HG02678 (cell line): ENCODE results near the gene IGLL1.
"Not testable (repeated sequence)": the region's sequence is repeated elsewhere in the genome, so short reads cannot be mapped to it uniquely, and the experiment has no call there.

ENCODE experiments used
- ATAC-seq: cut with Tn5 transposase; IDR thresholded peaks from one replicate; pipeline ENCODE4 v1.9.1; 2021; ENCODE audit warnings: mild to moderate bottlenecking, moderate library complexity; ENCODE audit not compliant: unreplicated experiment

IGLL1 gene

GRCh38 chr22:23579870-23580575 is at the start of gene IGLL1:
Gene IGLL1, minus strand, starts transcription at chr22:23580290. Its CDS starts 100 bp downstream, at chr22:23580190.
- ATAC-seq: no peak

- ATAC-seq: not testable (repeated sequence)
Measured at GRCh38 chr22:23628056-23628743, 48.1 kb upstream of the IGLL1 start.

GRCh38 chr22:23627401-23628055 is 47.4 kb upstream of the IGLL1 start:
- ATAC-seq: not testable (repeated sequence)

- ATAC-seq: no peak
Measured at GRCh38 chr22:23626286-23626975, 46.3 kb upstream of the IGLL1 start.

GRCh38 chr22:23622634-23623033 is 42.5 kb upstream of the IGLL1 start:
- no peak for ATAC-seq

GRCh38 chr22:23621916-23622315 is 41.8 kb upstream of the IGLL1 start:
- ATAC-seq: not testable (repeated sequence)

- ATAC-seq: no peak
Measured at GRCh38 chr22:23621082-23621780, 41.1 kb upstream of the IGLL1 start.

GRCh38 chr22:23613193-23613972 is 33.3 kb upstream of the IGLL1 start:
- no peak for ATAC-seq

GRCh38 chr22:23609983-23610781 is 30.1 kb upstream of the IGLL1 start:
- ATAC-seq: no peak

DNA sequence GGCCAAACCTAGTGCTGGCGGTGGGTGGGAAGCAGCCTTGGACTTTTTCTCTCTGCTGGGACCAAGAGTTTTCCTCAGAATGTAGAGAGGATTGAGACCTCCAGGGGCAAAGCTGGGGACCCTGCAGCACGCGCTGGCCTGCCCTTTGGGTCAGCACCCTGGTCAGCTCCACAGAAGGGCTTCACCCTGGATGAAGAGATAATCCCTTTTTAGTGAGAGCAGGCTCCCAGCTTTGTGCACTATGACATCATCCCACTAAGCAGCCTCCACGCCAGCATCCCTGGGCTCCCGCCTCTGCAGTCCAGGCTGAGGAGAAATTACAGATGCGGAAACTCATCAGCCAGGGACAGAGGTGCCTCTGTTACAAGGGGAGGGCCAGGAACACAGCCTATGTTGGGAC is 28.5 kb upstream of the IGLL1 start:
- no peak for ATAC-seq

DNA sequence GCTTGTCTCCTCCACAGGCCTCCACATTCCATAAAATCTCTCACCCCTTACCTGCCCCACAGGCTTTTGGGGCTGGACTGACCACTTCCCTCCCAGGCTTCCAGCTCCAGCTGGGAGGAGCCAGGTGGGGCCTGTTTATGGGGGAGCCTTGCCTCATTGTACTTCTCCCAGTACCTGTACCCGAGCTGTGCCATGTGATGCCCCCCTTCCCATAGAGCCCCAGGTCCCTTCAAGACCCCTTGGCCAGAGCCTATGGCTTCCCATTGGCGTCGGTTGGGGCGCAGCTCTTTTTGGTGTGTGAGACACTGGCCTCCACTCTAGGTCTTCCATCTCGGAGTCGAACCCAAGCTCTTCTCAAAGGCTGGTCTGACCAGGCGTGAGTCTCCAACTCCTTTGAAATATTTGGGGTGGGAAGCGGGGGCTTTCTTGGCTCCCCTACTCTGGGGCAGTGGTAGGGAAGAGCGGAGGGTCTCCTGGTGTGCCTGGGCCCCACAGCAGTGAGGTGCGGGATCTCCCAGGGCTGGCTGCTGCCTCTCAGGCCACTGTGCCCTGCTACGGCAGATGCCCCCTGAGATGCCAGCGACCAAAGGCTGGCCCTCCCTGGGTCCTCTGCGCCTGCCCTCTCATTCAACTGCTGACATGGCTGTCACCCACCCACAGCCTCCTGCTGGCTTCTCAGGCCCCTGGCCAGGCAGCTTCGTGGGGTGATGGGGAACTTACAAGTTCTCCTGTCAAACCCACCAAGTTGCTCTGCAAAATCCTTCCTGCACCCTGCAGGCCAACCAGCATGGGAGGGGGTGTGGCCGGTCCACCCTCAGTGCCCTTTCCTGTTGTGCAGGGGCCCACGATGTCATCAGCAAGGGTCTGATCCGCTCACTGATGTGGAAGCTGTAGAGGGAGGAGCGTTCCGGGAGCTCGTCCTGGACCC is 26.4 kb upstream of the IGLL1 start:
- no peak for ATAC-seq

- ATAC-seq: no peak
Measured at GRCh38 chr22:23604939-23605712, 25.0 kb upstream of the IGLL1 start.

GRCh38 chr22:23603266-23603665 is 23.2 kb upstream of the IGLL1 start:
- ATAC-seq: no peak

GRCh38 chr22:23598805-23599518 is 18.9 kb upstream of the IGLL1 start:
- no peak for ATAC-seq

DNA sequence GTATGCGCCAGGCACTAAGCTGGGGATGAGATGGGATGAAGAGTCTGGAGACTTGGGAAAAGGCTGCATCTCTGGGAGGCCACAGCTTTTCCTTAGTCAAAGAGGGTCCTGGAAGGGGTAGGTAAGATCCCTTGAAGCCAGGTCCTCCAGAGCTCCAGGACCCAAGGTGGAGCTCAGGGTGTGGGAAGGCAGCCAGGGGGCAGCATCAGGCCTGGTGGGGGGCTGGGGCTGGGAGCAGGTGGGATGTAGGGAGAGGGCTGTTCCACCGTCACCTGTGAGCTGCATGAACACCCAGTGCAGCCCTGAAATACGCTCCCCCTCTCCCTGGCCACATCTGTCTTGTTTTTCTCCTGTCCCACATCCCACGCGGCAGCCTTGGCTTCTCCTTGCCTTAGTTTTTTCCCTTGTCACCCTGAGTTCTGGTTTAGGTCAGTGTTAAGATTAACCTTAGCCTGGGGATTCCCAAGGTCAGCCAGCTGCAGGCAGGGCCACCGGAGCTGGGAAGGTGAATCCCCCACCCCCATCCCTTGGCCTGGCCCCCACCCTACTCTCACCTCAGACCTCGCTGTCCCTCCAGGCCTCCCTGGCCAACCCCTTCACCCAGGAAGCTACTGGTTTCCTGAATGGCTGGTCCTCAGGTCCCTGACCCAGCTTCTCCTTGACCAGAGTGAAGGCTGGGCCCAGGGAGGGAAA is 17.6 kb upstream of the IGLL1 start:
- not testable (repeated sequence) for ATAC-seq

DNA sequence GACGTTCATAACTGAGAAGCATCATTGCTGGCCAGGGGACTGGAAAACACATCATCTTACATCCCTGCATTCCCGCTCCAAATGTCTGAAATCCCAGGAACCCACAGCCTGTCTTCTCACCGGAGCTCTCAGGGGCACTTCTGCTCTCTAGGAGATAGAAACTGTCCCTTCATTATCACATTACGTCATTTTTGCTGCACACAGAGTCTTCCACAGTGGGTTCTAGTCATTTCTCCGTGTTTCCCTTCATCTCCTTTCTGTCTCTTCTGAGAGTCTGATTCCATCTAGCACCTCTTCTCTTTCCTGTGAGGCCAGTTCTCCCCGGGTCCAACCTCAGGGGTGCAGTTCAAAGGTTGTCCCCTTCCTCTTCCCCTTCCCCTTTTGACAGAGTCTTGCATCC is 15.8 kb upstream of the IGLL1 start:
- not testable (repeated sequence) for ATAC-seq
